GM21367 (cell line): ENCODE results near the gene CRYZL1.
"Not testable (repeated sequence)": the region's sequence is repeated elsewhere in the genome, so short reads cannot be mapped to it uniquely, and the experiment has no call there.

Source experiments
- ATAC-seq: cut with Tn5 transposase; IDR thresholded peaks from one replicate; pipeline ENCODE4 v1.9.1; 2021; ENCODE audit not compliant: unreplicated experiment

The CRYZL1 gene

GRCh38 chr21:33641352-33642026, at the start of gene CRYZL1:
Gene CRYZL1, minus strand, starts transcription at chr21:33641741. Its CDS starts 10,190 bp downstream, at chr21:33631551.
- peak; percentile 85 for ATAC-seq

GRCh38 chr21:33690874-33691273, 49.3 kb upstream of the CRYZL1 start:
- no peak for ATAC-seq

GRCh38 chr21:33688353-33688752, 46.8 kb upstream of the CRYZL1 start:
- no peak for ATAC-seq

DNA sequence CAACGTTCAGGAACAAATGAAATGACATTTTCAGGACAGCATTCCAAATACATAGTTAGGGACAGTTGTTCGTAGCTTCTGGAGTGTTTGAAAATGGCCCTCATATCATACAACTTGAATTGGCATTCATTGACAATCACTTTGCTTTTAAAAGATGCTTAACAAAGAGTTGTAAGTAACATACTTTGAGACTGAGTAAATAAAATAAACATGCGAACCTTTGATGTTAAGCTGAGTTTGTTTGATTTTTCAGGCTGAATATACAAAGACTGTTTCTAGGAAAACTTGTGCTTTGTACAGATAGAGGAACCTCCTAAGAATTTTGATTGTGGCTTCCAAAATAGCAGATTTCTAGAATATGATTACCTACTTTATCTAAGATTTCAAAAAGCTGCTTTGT, 46.1 kb upstream of the CRYZL1 start:
- ATAC-seq: no peak

DNA sequence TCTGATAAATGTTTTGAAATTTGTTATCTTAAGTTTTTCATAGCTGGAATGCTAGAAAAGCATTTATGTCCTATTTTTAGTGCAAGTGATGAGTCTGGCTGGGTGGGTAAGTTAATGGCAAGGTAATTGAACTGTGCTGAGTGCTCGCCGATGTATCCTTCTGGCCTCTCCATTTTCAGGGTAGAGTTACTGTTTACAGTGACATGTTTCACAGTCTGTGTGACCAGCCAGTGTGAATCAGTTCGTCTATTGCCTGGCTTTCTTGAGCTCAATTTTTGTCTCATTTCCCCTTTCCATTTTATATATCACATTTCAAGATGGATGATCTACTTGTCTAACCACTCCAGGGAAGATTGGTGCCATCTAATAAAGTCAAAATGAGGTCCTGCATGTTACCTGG, 44.8 kb upstream of the CRYZL1 start:
- ATAC-seq: no peak

DNA sequence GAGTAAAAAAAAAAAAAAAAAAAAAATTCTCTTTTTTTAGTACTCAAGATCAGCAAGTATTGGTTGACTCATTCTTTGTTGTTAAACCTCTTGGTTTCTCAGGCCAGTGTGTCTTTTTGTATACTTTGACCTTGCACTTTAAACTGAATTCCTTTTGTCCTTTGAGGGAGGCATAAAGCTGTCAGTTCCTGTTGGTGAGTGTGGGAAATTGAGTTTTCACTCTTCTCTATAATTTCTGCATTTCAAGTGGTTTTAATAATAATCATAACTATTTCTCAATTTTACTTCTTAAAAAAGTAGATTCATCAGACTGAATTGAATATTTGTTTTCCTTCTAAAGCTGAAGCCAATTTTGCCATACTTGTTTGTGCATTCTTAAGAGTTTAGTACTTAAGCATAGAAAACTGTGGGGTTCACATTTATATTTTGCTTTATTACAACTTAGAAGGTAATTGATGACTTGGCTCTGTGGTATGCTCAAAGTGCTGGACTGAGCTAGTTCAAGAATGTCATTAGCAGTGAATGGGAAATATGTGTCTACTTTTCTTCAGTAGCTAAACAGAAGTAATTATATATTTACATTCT, 44.2 kb upstream of the CRYZL1 start:
- no peak for ATAC-seq

DNA sequence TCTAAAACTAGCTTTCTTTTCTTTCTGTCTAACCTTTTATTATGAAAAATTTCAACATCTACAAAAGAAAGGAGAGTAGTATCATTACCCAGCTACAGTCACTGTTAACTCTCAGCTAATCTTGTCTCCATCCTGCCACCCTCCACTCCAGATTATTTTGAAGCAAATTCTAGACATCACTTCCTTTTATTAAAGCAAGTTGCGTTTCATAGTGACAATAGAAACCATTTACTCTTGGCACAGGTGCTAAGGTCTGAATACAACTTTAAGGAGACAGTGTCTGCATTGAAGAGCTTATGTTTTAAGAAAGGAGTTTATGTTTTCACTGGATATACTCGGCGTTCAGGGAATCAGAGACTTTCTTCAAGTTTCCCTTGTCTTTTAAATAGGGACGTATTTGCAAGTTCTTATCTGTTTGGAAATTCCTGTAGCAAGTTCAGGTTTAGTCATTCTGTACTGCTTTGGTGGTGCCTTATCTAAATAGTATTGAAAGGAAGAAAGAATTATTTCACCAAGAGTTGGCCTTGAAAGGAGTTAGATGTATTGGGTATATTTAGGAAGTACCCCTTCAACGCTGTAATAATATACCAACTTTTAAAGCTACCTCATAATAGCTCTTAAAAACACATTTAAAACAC, 43.5 kb upstream of the CRYZL1 start:
- ATAC-seq: no peak

- no peak for ATAC-seq
These were observed 42.5 kb upstream of the CRYZL1 start for GRCh38 chr21:33684068-33684467.

DNA sequence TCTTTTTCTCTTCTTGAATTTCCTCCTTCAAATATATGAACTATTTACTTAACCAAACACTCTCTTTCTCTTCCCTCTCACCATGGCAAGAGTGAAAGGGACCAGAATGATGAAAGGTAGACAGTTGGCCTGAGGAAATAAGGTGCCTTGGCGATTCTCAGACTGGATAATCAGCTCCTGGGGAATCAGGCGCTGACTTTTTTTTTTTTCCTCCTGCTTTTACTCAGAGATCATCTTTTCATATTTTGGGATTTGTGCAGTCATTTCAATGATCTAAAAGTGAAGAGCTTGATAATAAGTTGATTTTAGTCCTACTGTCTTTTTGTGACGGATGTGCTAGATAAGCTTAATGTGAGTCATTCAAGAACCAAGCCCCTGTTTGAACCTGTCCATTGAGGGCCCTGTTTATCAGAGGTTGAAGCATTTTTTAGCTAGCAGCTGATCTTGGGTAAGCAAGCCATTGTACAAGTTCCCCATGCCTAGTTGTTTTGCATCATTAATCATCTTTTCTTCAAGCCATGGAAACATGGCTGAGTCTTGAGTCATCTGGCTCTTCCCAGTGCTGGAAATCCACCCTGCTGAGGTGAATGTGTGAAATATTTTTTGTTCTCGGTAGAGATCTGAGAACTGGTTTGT, 41.6 kb upstream of the CRYZL1 start:
- ATAC-seq: no peak

GRCh38 chr21:33680870-33681269, 39.3 kb upstream of the CRYZL1 start:
- no peak for ATAC-seq

- no peak for ATAC-seq
These were observed 35.9 kb upstream of the CRYZL1 start for GRCh38 chr21:33677450-33677849.

DNA sequence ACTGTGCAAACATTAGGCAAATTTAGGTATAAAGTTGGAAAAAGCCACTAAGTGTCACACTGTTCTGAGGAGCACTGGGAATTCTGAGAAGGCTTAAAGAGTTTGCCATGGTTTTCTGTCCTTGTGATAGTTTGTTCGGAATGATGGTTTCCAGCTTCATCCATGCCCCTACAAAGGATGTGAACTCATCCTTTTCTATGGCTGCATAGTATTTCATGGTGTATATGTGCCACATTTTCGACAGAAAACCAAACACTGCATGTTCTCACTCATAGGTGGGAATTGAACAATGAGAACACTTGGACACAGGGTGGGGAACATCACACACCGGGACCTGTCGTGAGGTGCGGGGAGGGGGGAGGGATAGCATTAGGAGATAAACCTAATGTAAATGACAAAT, 35.1 kb upstream of the CRYZL1 start:
- not testable (repeated sequence) for ATAC-seq

DNA sequence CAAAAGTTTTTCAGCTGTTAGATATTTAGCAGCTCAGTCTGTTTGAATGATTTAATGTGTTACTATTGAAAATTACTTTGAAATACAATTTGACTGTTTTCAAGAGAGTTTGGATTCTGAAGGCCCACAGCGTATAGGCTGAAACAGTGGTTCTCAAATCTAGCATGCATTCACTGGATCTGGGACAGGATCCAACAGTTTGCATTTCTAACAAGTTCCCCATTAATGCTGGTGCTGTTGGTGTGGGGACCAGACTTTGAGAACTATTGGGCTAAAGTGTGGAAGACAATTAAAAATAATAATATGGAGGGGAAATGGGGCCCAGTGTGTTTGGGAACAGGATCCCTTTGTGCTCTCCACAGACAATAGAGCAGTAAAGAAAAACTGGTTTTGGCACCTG, 32.7 kb upstream of the CRYZL1 start:
- ATAC-seq: no peak

GRCh38 chr21:33673473-33673872, 31.9 kb upstream of the CRYZL1 start:
- ATAC-seq: no peak

- no peak for ATAC-seq
These were observed 28.8 kb upstream of the CRYZL1 start for GRCh38 chr21:33670076-33670978.

- no peak for ATAC-seq
These were observed 27.1 kb upstream of the CRYZL1 start for GRCh38 chr21:33668620-33669019.

- no peak for ATAC-seq
These were observed 26.6 kb upstream of the CRYZL1 start for GRCh38 chr21:33668180-33668579.

- no peak for ATAC-seq
These were observed 26.1 kb upstream of the CRYZL1 start for GRCh38 chr21:33667636-33668035.

DNA sequence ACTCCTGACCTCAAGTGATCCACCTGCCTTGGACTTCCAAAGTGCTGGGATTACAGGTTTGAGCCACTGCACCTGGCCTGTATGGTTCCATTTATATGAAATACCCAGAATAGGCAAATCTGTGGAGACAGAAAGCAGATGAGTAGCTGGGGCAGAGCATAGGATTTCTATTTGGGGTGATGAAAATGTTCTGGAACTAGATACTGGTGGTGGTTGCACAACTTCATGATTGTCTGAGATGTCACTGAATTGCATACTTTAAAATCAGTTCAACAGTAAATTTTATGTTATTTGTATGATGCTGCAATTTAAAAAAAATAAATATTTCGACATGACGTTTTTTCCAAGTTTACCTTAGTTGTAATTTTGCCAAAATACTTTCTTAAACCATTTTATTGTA, 24.6 kb upstream of the CRYZL1 start:
- no peak for ATAC-seq

- no peak for ATAC-seq
These were observed 22.6 kb upstream of the CRYZL1 start for GRCh38 chr21:33664135-33664534.

DNA sequence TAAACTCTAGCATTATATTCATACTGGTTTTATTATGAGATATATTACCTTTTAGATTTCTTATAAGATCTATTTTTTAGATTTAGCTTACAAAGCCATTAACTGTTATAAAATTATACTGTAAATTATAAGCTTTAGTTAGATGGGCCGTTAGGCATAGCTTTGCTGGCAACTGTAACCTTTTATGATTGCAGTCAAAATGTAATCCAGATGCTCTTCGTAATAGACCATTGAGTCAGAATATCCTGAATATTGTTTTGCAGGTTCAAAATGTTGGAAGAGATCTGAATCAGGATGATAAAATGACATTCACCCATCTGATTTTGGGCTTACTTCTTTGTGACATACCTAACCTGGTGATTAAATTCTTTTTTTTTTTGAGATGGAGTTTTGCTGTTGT, 21.7 kb upstream of the CRYZL1 start:
- ATAC-seq: no peak
